GM12878 (cell line): Measurements from ENCODE around the gene OR2G2. TPM values are rescaled to one million over a fixed set of nuclear protein-coding genes. Genes with fewer than 3 reads are reported as not detected.

Experiments
- ATAC-seq: fragments of 200-7000 bp; cut with Tn5 transposase; 3 replicates; pipeline ENCODE4 v1.9.1; 2020; ENCODE audit warnings: mild to moderate bottlenecking, moderate library complexity
- BruUV-seq: library from RNA; stranded (reverse); fragments of 400-500 nt; replicated peaks from 2 replicates; lab custom pipeline; 2021; lab: Mats Ljungman, UMichigan
- CTCF ChIA-PET: fragments of 300-600 bp; sonication (Branson Sonifier 250); formaldehyde crosslinking; extraction: SDS; loops from one replicate; lab custom pipeline; 2021; ENCODE audit warnings: inconsistent platforms; lab: Yijun Ruan, JAX
- POLR2A ChIA-PET: fragments of 350-600 bp; formaldehyde crosslinking; extraction: SDS; loops from one replicate; lab custom pipeline; 2021; ENCODE audit warnings: inconsistent platforms; lab: Charles Lee
- RAD21 ChIA-PET: fragments of 300-600 bp; sonication (Branson Sonifier 250); formaldehyde crosslinking; loops from one replicate; lab custom pipeline; 2023; ENCODE audit warnings: antibody characterized with exemption; ENCODE audit not compliant: unreplicated experiment; lab: Charles Lee
- SMC1A ChIA-PET: fragments of 300-600 bp; sonication (Branson Sonifier 250); formaldehyde crosslinking; loops from one replicate; lab custom pipeline; 2023; ENCODE audit not compliant: unreplicated experiment, uncharacterized antibody; lab: Charles Lee
- DNase-seq: peaks from one replicate; pipeline ENCODE4 v3.0.0-alpha.2; 2011; ENCODE audit warnings: low read depth, low spot score
- FAIRE-seq: peaks from 3 replicates; lab custom pipeline; 2011; peaks lifted over from hg19 to GRCh38; lab: Jason Lieb, UNC
- H2AFZ ChIP-seq: 2 replicates; pipeline ENCODE4 v1.6.0; 2011; ENCODE audit warnings: low read depth, low read length, control low read depth; ENCODE audit not compliant: control insufficient read depth
- H3K27ac ChIP-seq: 2 replicates; pipeline ENCODE4 v1.5.1; 2011; ENCODE audit warnings: control low read depth; ENCODE audit not compliant: control insufficient read depth, insufficient read depth
- H3K27me3 ChIP-seq, 2 experiments: replicated peaks in 1 of 2; 2 replicates each; pipeline versions ENCODE4 v1.6.0 to v1.6.1; 2011; ENCODE audit warnings: low read length in 1 of 2; ENCODE audit not compliant: control insufficient read depth in 2 of 2, insufficient read depth in 2 of 2
- H3K36me3 ChIP-seq, 2 experiments: 2 replicates each; pipeline ENCODE4 v1.5.1; 2011; ENCODE audit warnings: low read length in 1 of 2; ENCODE audit not compliant: control insufficient read depth in 2 of 2, insufficient read depth in 2 of 2
- H3K4me1 ChIP-seq: 2 replicates; pipeline ENCODE4 v1.6.1; 2011; ENCODE audit warnings: mild to moderate bottlenecking, low read length, moderate library complexity, mixed read lengths; ENCODE audit not compliant: control insufficient read depth, insufficient read depth
- H3K4me2 ChIP-seq: 2 replicates; pipeline ENCODE4 v1.6.0; 2011; ENCODE audit warnings: control low read depth; ENCODE audit not compliant: control insufficient read depth, insufficient read depth
- H3K4me3 ChIP-seq: fragments of 200-600 bp; sonication (generic); 2 replicates; pipeline ENCODE4 v1.5.1; 2016
- H3K79me2 ChIP-seq: 2 replicates; pipeline ENCODE4 v1.6.0; 2011; ENCODE audit warnings: low read length; ENCODE audit not compliant: control insufficient read depth, insufficient read depth
- H3K9ac ChIP-seq: 2 replicates; pipeline ENCODE4 v1.8.0; 2011; ENCODE audit warnings: low read length, control low read depth, mixed read lengths; ENCODE audit not compliant: control insufficient read depth, insufficient read depth
- H3K9me3 ChIP-seq: replicated peaks from 3 replicates; pipeline ENCODE4 v1.5.1; 2011; ENCODE audit warnings: mild to moderate bottlenecking, low read length; ENCODE audit not compliant: control insufficient read depth, insufficient read depth
- H4K20me1 ChIP-seq: 2 replicates; pipeline ENCODE4 v1.6.0; 2011; ENCODE audit not compliant: control insufficient read depth, insufficient read depth
- CREB1 ChIP-seq: IDR thresholded peaks from 2 replicates; pipeline ENCODE4 v1.6.1; 2012; ENCODE audit warnings: low read depth, mild to moderate bottlenecking, inconsistent platforms
- ELK1 ChIP-seq: IDR thresholded peaks from 2 replicates; pipeline ENCODE4 v1.6.1; 2012; ENCODE audit warnings: low read depth, low read length, improper control_type of control experiment
- KAT2A ChIP-seq: conservative IDR thresholded peaks from 2 replicates; pipeline ENCODE4 v1.6.1; 2011; ENCODE audit warnings: low read depth, low read length; ENCODE audit not compliant: control insufficient read depth
- MYC ChIP-seq: IDR thresholded peaks from 2 replicates; pipeline ENCODE4 v1.6.1; 2011; ENCODE audit warnings: mild to moderate bottlenecking, low read length, moderate library complexity, inconsistent platforms; ENCODE audit not compliant: insufficient read depth, insufficient replicate concordance, insufficient read length, severe bottlenecking
- RUNX3 ChIP-seq: IDR thresholded peaks from 2 replicates; pipeline ENCODE4 v1.6.1; 2012; ENCODE audit warnings: low read length, inconsistent platforms
- SKIL ChIP-seq: fragments of 450-650 bp; IDR thresholded peaks from 2 replicates; pipeline ENCODE4 v1.6.1; 2017; ENCODE audit warnings: mild to moderate bottlenecking, low read depth, inconsistent platforms; ENCODE audit not compliant: poor library complexity, severe bottlenecking
- SUPT20H ChIP-seq: IDR thresholded peaks from 2 replicates; pipeline ENCODE4 v1.6.1; 2011; ENCODE audit warnings: low read depth, mild to moderate bottlenecking, low read length, moderate library complexity, borderline replicate concordance; ENCODE audit not compliant: control insufficient read depth
- TAF1 ChIP-seq: IDR thresholded peaks from 2 replicates; pipeline ENCODE4 v1.6.1; 2011; ENCODE audit warnings: mild to moderate bottlenecking, low read depth, low read length, borderline replicate concordance
- USF2 ChIP-seq: IDR thresholded peaks from 2 replicates; pipeline ENCODE4 v1.6.1; 2011; ENCODE audit warnings: low read depth, low read length, improper control_type of control experiment, borderline replicate concordance
- ZBTB4 ChIP-seq: fragments of 450-650 bp; formaldehyde crosslinking; IDR thresholded peaks from 2 replicates; pipeline ENCODE4 v1.4.0; 2022; ENCODE audit warnings: mild to moderate bottlenecking, moderate library complexity
- ZNF207 ChIP-seq: fragments of 450-650 bp; IDR thresholded peaks from 2 replicates; pipeline ENCODE4 v1.6.1; 2014; ENCODE audit warnings: antibody characterized with exemption, mild to moderate bottlenecking, borderline replicate concordance
- WGBS: methylation state at CpG from one replicate; pipeline ENCODE4 v1.1.6; 2016; ENCODE audit warnings: low lambda C conversion rate; ENCODE audit not compliant: insufficient replicate concordance, insufficient coverage; ENCODE audit errors: missing lambda C conversion rate; 5-methylcytosine and 5-hydroxymethylcytosine counted together
- in situ Hi-C: fragments of 300-500 bp; cut with MboI; formaldehyde crosslinking; loops from 9 replicates; pipeline ENCODE4 v1.14.3; 2018; ENCODE audit warnings: mixed read lengths
- intact Hi-C: fragments of 100-400 bp; cut with micrococcal nuclease; formaldehyde crosslinking; loops from one replicate; pipeline ENCODE4 v1.14.2; 2022; ENCODE audit not compliant: unreplicated experiment
- polyA plus RNA-seq, 11 experiments: library from polyadenylated mRNA; depleted of rRNA in 4 of 11; unstranded in 6 of 11; stranded (reverse) in 5 of 11; fragments of >200 nt; fragmentation: Nextera tagmentation in 4 of 11; fragmentation: Illumina TruSeq in 1 of 11; extraction: Ambion mirVana in 4 of 11; extraction: Trizol in 1 of 11; gene quantifications; 1 replicate in 1 of 11; 2 replicates in 10 of 11; pipeline versions ENCODE4 v1.2.1 to v1.2.3, GENCODE V29; 2011 to 2016; ENCODE audit warnings: inconsistent platforms in 2 of 11, missing spikeins in 2 of 11, low read depth in 1 of 11
- total RNA-seq, 4 experiments: library from RNA; depleted of rRNA in 3 of 4; stranded (reverse); fragments of >200 nt in 3 of 4; fragmentation: Illumina TruSeq in 1 of 4; extraction: Trizol in 1 of 4; gene quantifications; 2 replicates each; pipeline versions ENCODE4 v1.2.1 to v1.2.3, GENCODE V29; 2013 to 2021
- TF ChIP-seq, protein P1 (sequence below): fragments of 450-650 bp; IDR thresholded peaks from 2 replicates; pipeline ENCODE4 v1.6.1; 2014; ENCODE audit warnings: mild to moderate bottlenecking
- TF ChIP-seq, protein P2 (sequence below): IDR thresholded peaks from 2 replicates; pipeline ENCODE4 v1.6.1; 2011; ENCODE audit warnings: borderline replicate concordance, low read depth, mild to moderate bottlenecking, moderate library complexity, low read length; ENCODE audit not compliant: insufficient read depth, poor library complexity, severe bottlenecking

Gene OR2G2
- total and polyA plus RNA-seq, 10 of the 15 experiments (the other 5 are each of a cell fraction or from before 2014, with no cell fraction given) = not detected

DNA sequence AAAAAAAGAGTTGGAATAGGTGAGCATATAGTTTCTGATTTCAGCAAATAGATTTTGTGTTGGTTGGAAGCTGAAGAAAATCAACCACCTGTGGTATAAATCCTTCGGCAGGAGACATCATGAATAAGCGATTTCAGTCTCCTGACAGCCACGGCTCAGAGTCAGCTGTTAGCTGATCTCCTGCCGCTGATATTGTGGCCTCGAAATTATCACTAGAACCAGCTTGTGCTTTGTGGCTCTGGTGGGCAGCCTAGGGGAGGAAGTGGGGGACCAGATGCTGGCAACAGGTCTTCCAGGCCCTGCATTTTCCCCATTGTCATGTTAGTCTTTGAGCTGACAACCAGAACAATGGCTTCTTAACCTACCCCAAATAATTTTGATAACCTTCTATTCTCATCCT is 40.1 kb upstream of the OR2G2 start:
- no peak for FAIRE-seq
- DNase-seq = no peak
- ATAC-seq = no peak
- H3K4me1 ChIP-seq = no peaks in the 10 kb centered on the region
- no peak overlapping the region for H3K4me3 ChIP-seq
- ChIA-PET SMC1A (no interaction called here), POLR2A (no interaction called here), RAD21 (no interaction called here), CTCF (interaction anchor here (0.6 kb wide), 1 partner anchor 62 kb away, joined by 3 read pairs; no protein-coding TSS in a partner anchor)
- H3K36me3 ChIP-seq = no peaks in the 10 kb centered on the region
- H3K79me2 ChIP-seq = no peaks in the 10 kb centered on the region
- WGBS = 0% methylated on average over 5 of the region's 5 CpGs
- H3K4me2 ChIP-seq = no peak overlapping the region
- intact Hi-C loops (no loop called here), in situ Hi-C loops (no loop called here)
- H3K9me3 ChIP-seq = no peaks in the 10 kb centered on the region
- no peak overlapping the region for H3K27ac ChIP-seq
- no peaks in the 10 kb centered on the region; a peak in 1 of 4 replicates for H3K27me3 ChIP-seq
- H3K9ac ChIP-seq = no peak overlapping the region
- H2AFZ ChIP-seq = no peak overlapping the region
- H4K20me1 ChIP-seq = no peaks in the 10 kb centered on the region
- no TSS peak for BruUV-seq
- TF ChIP-seq TAF1 (no peak), ZNF207 (no peak), SUPT20H (no peak), KAT2A (no peak), CREB1 (no peak), SKIL (no peak), USF2 (no peak), ELK1 (no peak), RUNX3 (no peak), ZBTB4 (CRISPR knock-in tag) (no peak), MYC (no peak)
- TF ChIP-seq, protein P1, sequence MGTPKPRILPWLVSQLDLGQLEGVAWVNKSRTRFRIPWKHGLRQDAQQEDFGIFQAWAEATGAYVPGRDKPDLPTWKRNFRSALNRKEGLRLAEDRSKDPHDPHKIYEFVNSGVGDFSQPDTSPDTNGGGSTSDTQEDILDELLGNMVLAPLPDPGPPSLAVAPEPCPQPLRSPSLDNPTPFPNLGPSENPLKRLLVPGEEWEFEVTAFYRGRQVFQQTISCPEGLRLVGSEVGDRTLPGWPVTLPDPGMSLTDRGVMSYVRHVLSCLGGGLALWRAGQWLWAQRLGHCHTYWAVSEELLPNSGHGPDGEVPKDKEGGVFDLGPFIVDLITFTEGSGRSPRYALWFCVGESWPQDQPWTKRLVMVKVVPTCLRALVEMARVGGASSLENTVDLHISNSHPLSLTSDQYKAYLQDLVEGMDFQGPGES = no peak
- TF ChIP-seq, protein P2, sequence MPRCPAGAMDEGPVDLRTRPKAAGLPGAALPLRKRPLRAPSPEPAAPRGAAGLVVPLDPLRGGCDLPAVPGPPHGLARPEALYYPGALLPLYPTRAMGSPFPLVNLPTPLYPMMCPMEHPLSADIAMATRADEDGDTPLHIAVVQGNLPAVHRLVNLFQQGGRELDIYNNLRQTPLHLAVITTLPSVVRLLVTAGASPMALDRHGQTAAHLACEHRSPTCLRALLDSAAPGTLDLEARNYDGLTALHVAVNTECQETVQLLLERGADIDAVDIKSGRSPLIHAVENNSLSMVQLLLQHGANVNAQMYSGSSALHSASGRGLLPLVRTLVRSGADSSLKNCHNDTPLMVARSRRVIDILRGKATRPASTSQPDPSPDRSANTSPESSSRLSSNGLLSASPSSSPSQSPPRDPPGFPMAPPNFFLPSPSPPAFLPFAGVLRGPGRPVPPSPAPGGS = no peak
